Endothelial cell of umbilical vein (primary cell): ENCODE results near the gene PSMC2.

ENCODE experiments used
- CTCF ChIP-seq, 2 donors: IDR thresholded peaks; 1 replicate in 1 of 2; 2 replicates in 1 of 2; pipeline ENCODE4 v1.5.1; 2011; ENCODE audit warnings: low read length in 2 of 2, mild to moderate bottlenecking in 2 of 2, moderate library complexity in 2 of 2, control low read depth in 1 of 2, inconsistent platforms in 1 of 2, low read depth in 1 of 2; ENCODE audit not compliant: insufficient read depth in 1 of 2; ENCODE audit errors: extremely low read depth in 1 of 2
- EZH2 ChIP-seq: IDR thresholded peaks from 2 replicates; pipeline ENCODE4 v1.6.1; 2012; ENCODE audit warnings: borderline replicate concordance, low read depth, mild to moderate bottlenecking, moderate library complexity, low read length, inconsistent platforms; ENCODE audit not compliant: severe bottlenecking
- JUN ChIP-seq: IDR thresholded peaks from 2 replicates; pipeline ENCODE4 v1.6.1; 2011; ENCODE audit warnings: borderline replicate concordance, low read depth; ENCODE audit not compliant: insufficient read length, insufficient read depth
- MAX ChIP-seq: IDR thresholded peaks from 2 replicates; pipeline ENCODE4 v1.6.1; 2011; ENCODE audit not compliant: insufficient read depth, insufficient read length
- MYC ChIP-seq: IDR thresholded peaks from one replicate; pipeline ENCODE4 v1.6.1; 2011; ENCODE audit warnings: mild to moderate bottlenecking, low read depth, low read length
- POLR2A ChIP-seq: IDR thresholded peaks from 2 replicates; pipeline ENCODE4 v1.6.1; 2012; ENCODE audit warnings: low read depth, mild to moderate bottlenecking, control low read depth, low read length
- POLR2AphosphoS5 ChIP-seq: IDR thresholded peaks from 2 replicates; pipeline ENCODE4 v1.6.1; 2012; ENCODE audit warnings: low read depth, mild to moderate bottlenecking, control low read depth, low read length, moderate library complexity; ENCODE audit not compliant: insufficient read depth

GRCh38 chr7:103394566-103394965 lies 47.1 kb downstream of the PSMC2 start:
- TF ChIP-seq CTCF (IDR thresholded peaks at IDR 0.05; ENCODE audit: extremely low read depth in 1 of 2, insufficient read depth in 1 of 2, low read depth in 1 of 2, low read length in 2 of 2), result no peak
- no peak for TF ChIP-seq EZH2
- no peak for TF ChIP-seq POLR2A
- TF ChIP-seq POLR2AphosphoS5, result no peak
- no peak for TF ChIP-seq MAX
- no peak for TF ChIP-seq MYC
- TF ChIP-seq JUN, result no peak
